ENCODE results near the gene C18orf63.

C18orf63 gene

GRCh38 chr18:74360852-74361655 lies 45.4 kb downstream of the C18orf63 start:
- Histone ChIP-seq H3K4me3 (ENCODE audit: low read length) (no peak overlapping the region), H3K9me3 (ENCODE audit: insufficient read depth, low read depth, low read length) (no peaks in the 10 kb centered on the region), H3K9ac (ENCODE audit: low read depth, low read length) (no peak overlapping the region), H3K27me3 (ENCODE audit: insufficient read depth, low read length) (no peaks in the 10 kb centered on the region), H3K27ac (ENCODE audit: low read length) (no peak overlapping the region), H3K4me1 (ENCODE audit: insufficient read depth, low read length) (no peaks in the 10 kb centered on the region), H3K36me3 (ENCODE audit: insufficient read depth, low read depth, low read length) (no peaks in the 10 kb centered on the region)

- no peak overlapping the region for H3K27ac ChIP-seq (ENCODE audit: low read length)
- H3K4me1 ChIP-seq (ENCODE audit: insufficient read depth, low read length) = no peaks in the 10 kb centered on the region
- no peak overlapping the region for H3K4me3 ChIP-seq (ENCODE audit: low read length)
- no peak overlapping the region for H3K9ac ChIP-seq (ENCODE audit: low read depth, low read length)
- H3K9me3 ChIP-seq (ENCODE audit: insufficient read depth, low read depth, low read length) = no peaks in the 10 kb centered on the region
- H3K36me3 ChIP-seq (ENCODE audit: insufficient read depth, low read depth, low read length) = no peaks in the 10 kb centered on the region
- H3K27me3 ChIP-seq (ENCODE audit: insufficient read depth, low read length) = no peaks in the 10 kb centered on the region
Measured at GRCh38 chr18:74367905-74368304, 52.3 kb downstream of the C18orf63 start.

DNA sequence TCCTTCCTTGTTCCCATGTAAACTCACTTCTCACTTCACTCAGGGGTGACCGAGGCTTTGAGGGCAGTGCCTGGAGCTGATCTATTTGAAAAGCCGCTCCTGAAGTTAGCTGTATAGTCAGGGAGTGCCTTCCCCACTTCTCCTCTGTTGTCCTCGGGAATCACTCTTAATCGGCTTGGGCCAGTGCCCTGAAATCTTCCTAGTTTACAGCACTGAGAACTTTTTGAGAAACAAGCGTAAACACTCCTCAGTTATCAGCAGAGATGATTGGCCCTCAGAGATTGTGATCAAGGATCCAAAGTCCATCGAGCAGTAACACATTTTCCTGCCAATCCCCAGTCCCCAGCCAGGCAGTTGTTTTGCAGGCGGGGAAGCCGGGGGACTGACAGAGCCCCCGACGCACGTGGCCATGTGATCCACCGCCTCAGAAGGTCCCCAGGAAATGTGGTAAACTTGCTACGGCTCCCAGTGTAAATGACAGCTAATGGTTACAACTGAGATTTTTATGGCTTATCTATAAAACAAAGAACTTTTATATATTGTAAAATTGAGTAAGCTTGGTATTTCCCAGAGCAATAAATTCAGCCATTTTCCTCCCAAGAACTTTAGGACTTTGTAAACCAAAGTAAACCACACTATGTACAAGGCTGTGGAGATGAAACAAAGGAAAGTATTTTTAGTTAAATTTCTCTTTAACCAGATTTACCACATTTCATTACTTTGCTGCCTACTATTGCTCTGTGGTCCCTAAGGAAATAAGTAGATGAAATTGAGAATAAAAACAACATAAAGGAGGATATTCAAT lies 53.5 kb downstream of the C18orf63 start:
- H3K27ac ChIP-seq (ENCODE audit: low read length) = no peak overlapping the region
- no peaks in the 10 kb centered on the region for H3K9me3 ChIP-seq (ENCODE audit: insufficient read depth, low read depth, low read length)
- no peak overlapping the region for H3K4me3 ChIP-seq (ENCODE audit: low read length)
- no peaks in the 10 kb centered on the region for H3K4me1 ChIP-seq (ENCODE audit: insufficient read depth, low read length)
- no peak overlapping the region for H3K9ac ChIP-seq (ENCODE audit: low read depth, low read length)
- no peaks in the 10 kb centered on the region for H3K27me3 ChIP-seq (ENCODE audit: insufficient read depth, low read length)
- H3K36me3 ChIP-seq (ENCODE audit: insufficient read depth, low read depth, low read length) = no peaks in the 10 kb centered on the region

DNA sequence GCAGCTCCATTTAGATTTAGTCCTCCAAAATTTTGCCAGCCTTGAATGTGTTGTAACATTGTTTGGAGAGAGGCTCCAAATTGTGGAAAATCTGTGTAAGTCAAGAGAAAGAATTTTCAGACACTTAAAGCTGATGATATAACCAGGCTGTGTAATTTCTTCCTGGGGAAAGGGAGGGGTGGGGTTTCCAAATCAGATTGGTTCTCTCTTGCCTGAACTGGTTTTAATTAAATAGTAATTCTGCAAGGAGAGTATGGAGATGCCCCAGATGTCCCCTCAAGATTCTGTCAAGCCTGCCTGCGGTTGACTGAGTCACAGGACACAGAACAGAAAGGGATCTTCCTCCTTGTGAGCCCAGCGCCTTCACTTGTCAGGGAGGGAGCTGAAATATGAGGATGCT lies 54.5 kb downstream of the C18orf63 start:
- H3K27me3 ChIP-seq (ENCODE audit: insufficient read depth, low read length) = no peaks in the 10 kb centered on the region
- H3K9me3 ChIP-seq (ENCODE audit: insufficient read depth, low read depth, low read length) = no peaks in the 10 kb centered on the region
- H3K36me3 ChIP-seq (ENCODE audit: insufficient read depth, low read depth, low read length) = no peaks in the 10 kb centered on the region
- H3K4me1 ChIP-seq (ENCODE audit: insufficient read depth, low read length) = no peaks in the 10 kb centered on the region
- no peak overlapping the region for H3K27ac ChIP-seq (ENCODE audit: low read length)
- no peak overlapping the region for H3K4me3 ChIP-seq (ENCODE audit: low read length)
- no peak overlapping the region for H3K9ac ChIP-seq (ENCODE audit: low read depth, low read length)

DNA sequence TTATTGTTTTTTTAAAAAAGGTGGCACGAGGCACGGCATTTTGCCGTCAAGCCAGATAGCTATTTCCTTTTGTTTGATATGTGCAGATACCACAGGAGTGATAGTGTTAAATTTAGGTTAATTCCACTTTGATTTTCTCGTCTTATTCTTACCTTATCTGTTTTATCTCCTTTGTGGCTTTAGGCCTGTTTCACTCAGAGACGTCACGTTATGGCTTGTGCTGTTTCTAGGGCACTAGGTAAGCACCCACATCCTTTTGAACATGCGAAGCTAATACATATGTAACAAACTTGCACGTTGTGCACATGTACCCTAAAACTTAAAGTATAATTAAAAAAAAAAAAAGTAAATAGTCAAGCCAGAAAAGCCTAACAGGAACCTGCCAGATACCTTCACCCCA lies 57.8 kb downstream of the C18orf63 start:
- Histone ChIP-seq H3K4me3 (ENCODE audit: low read length) (no peak overlapping the region), H3K4me1 (ENCODE audit: insufficient read depth, low read length) (no peaks in the 10 kb centered on the region), H3K36me3 (ENCODE audit: insufficient read depth, low read depth, low read length) (no peaks in the 10 kb centered on the region), H3K9me3 (ENCODE audit: insufficient read depth, low read depth, low read length) (no peaks in the 10 kb centered on the region), H3K27me3 (ENCODE audit: insufficient read depth, low read length) (no peaks in the 10 kb centered on the region), H3K27ac (ENCODE audit: low read length) (no peak overlapping the region), H3K9ac (ENCODE audit: low read depth, low read length) (no peak overlapping the region)

GRCh38 chr18:74375999-74376398 lies 60.4 kb downstream of the C18orf63 start:
- no peak overlapping the region for H3K9ac ChIP-seq (ENCODE audit: low read depth, low read length)
- H3K36me3 ChIP-seq (ENCODE audit: insufficient read depth, low read depth, low read length) = no peaks in the 10 kb centered on the region
- no peak overlapping the region for H3K4me3 ChIP-seq (ENCODE audit: low read length)
- no peaks in the 10 kb centered on the region for H3K4me1 ChIP-seq (ENCODE audit: insufficient read depth, low read length)
- H3K27ac ChIP-seq (ENCODE audit: low read length) = no peak overlapping the region
- H3K27me3 ChIP-seq (ENCODE audit: insufficient read depth, low read length) = no peaks in the 10 kb centered on the region
- peaks cover 12% of the 10 kb centered on the region for H3K9me3 ChIP-seq (ENCODE audit: insufficient read depth, low read depth, low read length)

DNA sequence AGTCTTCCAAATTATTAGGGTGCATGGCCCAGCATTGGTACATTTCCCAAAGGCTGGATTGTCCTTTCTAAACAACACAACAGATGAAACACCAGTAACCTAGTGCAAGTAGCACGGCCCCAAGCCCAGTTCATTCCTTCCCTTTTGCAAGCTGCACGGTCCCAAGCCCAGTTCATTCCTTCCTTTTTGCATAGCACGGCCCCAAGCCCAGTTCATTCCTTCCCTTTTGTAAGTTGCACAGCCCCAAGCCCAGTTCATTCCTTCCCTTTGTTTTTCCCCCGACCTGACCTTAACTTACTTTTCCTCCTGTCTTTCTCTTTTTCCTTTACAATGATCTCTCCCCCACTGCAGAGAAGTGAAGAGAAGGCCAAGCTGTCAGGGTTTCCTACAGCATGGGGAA lies 60.9 kb downstream of the C18orf63 start:
- H3K27me3 ChIP-seq (ENCODE audit: insufficient read depth, low read length) = no peaks in the 10 kb centered on the region
- no peak overlapping the region for H3K9ac ChIP-seq (ENCODE audit: low read depth, low read length)
- H3K4me3 ChIP-seq (ENCODE audit: low read length) = no peak overlapping the region
- no peaks in the 10 kb centered on the region for H3K4me1 ChIP-seq (ENCODE audit: insufficient read depth, low read length)
- peaks cover 16% of the 10 kb centered on the region for H3K9me3 ChIP-seq (ENCODE audit: insufficient read depth, low read depth, low read length)
- no peak overlapping the region for H3K27ac ChIP-seq (ENCODE audit: low read length)
- no peaks in the 10 kb centered on the region for H3K36me3 ChIP-seq (ENCODE audit: insufficient read depth, low read depth, low read length)

- H3K4me3 ChIP-seq (ENCODE audit: low read length) = no peak overlapping the region
- no peak overlapping the region for H3K27ac ChIP-seq (ENCODE audit: low read length)
- no peak overlapping the region for H3K9ac ChIP-seq (ENCODE audit: low read depth, low read length)
- H3K4me1 ChIP-seq (ENCODE audit: insufficient read depth, low read length) = no peaks in the 10 kb centered on the region
- no peaks in the 10 kb centered on the region for H3K36me3 ChIP-seq (ENCODE audit: insufficient read depth, low read depth, low read length)
- H3K27me3 ChIP-seq (ENCODE audit: insufficient read depth, low read length) = no peaks in the 10 kb centered on the region
- H3K9me3 ChIP-seq (ENCODE audit: insufficient read depth, low read depth, low read length) = peaks cover 21% of the 10 kb centered on the region
Measured at GRCh38 chr18:74377776-74378175, 62.1 kb downstream of the C18orf63 start.

- peaks cover 21% of the 10 kb centered on the region for H3K9me3 ChIP-seq (ENCODE audit: insufficient read depth, low read depth, low read length)
Measured at GRCh38 chr18:74378179-74378682, 62.6 kb downstream of the C18orf63 start.

DNA sequence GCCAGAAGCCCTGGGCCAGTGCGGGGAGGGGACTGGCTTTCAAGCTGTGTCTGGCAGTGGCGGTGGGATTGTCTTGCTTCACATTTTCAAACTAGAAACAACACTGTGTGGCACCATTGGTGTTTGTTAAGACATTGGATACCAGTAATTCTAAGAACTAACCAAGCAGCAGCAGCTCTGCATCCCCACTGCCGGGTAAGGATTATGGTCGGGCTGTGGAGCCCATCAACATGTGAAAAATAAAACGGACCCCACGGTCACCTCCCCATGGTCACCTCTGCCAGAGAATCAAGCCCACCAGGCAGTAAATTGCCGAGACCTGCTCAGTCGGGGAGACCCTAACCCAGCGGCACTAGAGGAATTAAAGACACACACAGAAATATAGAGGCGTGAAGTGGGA lies 65.3 kb downstream of the C18orf63 start:
- Histone ChIP-seq H3K27me3 (ENCODE audit: insufficient read depth, low read length) (no peaks in the 10 kb centered on the region; the same call in 1 of the 2 replicates), H3K36me3 (ENCODE audit: insufficient read depth, low read depth, low read length) (no peaks in the 10 kb centered on the region), H3K9me3 (ENCODE audit: insufficient read depth, low read depth, low read length) (peaks cover 21% of the 10 kb centered on the region), H3K4me1 (ENCODE audit: insufficient read depth, low read length) (peaks cover 5% of the 10 kb centered on the region; the same call in 1 of the 2 replicates), H3K27ac (ENCODE audit: low read length) (no peak overlapping the region), H3K9ac (ENCODE audit: low read depth, low read length) (no peak overlapping the region), H3K4me3 (ENCODE audit: low read length) (no peak overlapping the region)

More at GRCh38 chr18:74378179-74378682, 62.6 kb downstream of the C18orf63 start:
- Histone ChIP-seq H3K36me3 (ENCODE audit: insufficient read depth, low read depth, low read length) (no peaks in the 10 kb centered on the region), H3K27me3 (ENCODE audit: insufficient read depth, low read length) (no peaks in the 10 kb centered on the region), H3K9ac (ENCODE audit: low read depth, low read length) (no peak overlapping the region), H3K4me1 (ENCODE audit: insufficient read depth, low read length) (no peaks in the 10 kb centered on the region), H3K27ac (ENCODE audit: low read length) (no peak overlapping the region), H3K4me3 (ENCODE audit: low read length) (no peak overlapping the region)

DNA sequence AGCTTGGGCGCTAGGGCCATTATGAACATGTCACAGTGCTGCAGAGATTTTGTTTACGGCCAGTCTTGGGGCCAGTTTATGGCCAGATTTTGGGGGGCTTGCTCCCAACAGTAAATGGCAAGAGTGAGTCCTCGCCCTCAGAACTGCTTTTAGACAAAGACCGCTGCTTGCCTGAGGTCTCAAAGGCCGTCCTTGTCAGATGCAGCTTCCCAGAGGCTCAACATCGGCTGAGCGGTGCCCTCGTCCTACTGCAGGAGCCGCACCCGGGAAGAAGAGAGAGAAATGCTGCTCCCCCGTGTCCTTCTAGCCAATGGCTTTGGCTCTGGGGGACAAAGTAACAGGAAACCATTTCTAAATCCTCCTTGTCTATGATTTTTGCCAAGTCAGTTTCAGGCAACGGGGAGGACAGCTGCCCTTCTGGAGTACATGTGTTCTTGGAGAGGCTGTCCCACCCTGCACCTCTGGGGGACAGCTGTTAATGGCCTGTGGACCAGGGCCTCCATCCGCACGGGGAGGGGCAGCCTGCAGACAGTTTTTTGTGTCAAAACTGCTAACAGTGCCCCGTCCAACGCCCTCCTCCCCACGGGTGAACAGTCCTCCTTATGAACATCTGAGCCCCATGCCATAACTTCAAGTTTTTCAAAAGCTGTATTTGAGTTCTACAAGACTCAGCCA lies 66.1 kb downstream of the C18orf63 start:
- peaks cover 5% of the 10 kb centered on the region; the same call in 1 of the 2 replicates for H3K4me1 ChIP-seq (ENCODE audit: insufficient read depth, low read length)
- no peaks in the 10 kb centered on the region; the same call in 1 of the 2 replicates for H3K27me3 ChIP-seq (ENCODE audit: insufficient read depth, low read length)
- no peak overlapping the region for H3K4me3 ChIP-seq (ENCODE audit: low read length)
- no peak overlapping the region for H3K27ac ChIP-seq (ENCODE audit: low read length)
- H3K9ac ChIP-seq (ENCODE audit: low read depth, low read length) = no peak overlapping the region
- peaks cover 21% of the 10 kb centered on the region for H3K9me3 ChIP-seq (ENCODE audit: insufficient read depth, low read depth, low read length)
- no peaks in the 10 kb centered on the region for H3K36me3 ChIP-seq (ENCODE audit: insufficient read depth, low read depth, low read length)

Data from iPS-20b (cell line).